Embryonic facial prominence (tissue), 1 donor: ENCODE measurements around the gene STEAP2.

Experiments used
- DNase-seq: peaks from one replicate; pipeline ENCODE4 v3.0.0-alpha.2; 2016; ENCODE audit errors: extremely low spot score

STEAP2 gene

GRCh38 chr7:90270431-90271178 lies 59.1 kb downstream of the STEAP2 start:
- DNase-seq, result no peak

DNA sequence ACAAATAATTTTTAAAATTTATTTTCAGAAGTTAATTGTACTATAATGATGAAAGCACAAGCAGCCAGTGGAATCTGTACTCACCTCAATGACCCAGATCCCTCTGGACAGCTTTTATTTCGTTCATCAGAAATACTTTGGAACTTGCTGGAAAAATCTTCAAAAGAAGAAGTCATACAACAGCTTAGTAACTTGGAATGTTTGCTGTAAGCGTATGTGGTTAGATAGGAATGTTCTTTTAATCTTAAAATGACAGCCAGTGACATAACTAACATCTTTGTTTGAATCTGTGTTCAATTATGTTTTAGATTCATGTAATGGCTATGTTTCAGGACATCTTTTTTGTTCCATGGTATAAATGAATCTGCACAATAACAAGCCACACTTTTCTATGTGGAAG lies 60.2 kb downstream of the STEAP2 start:
- DNase-seq, result no peak

- DNase-seq, result no peak
Measured at GRCh38 chr7:90272242-90272641, 60.7 kb downstream of the STEAP2 start.

DNA sequence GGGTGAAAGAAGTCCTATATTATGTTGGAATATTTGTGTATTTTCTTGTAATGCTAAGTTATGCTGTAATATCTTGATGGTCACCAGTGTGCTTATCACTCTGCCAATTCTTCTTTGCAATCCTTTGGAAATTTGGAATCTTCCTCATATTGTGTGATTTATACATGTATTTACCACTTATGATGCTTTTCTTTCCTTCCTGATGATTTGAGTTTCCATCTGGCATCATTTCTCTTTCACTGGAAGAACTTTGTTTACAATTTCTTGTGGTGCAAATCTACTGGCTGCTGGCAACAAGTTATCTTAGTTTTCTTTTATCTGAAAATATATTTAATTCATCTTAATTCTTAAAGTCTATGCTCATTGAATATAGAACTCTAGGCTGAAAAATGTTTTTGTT lies 62.6 kb downstream of the STEAP2 start:
- DNase-seq, result no peak

GRCh38 chr7:90276033-90276728 lies 64.6 kb downstream of the STEAP2 start:
- DNase-seq, result no peak
